ENCODE data around the gene EGLN3. TPM values are rescaled to one million over a fixed set of nuclear protein-coding genes. Genes with fewer than 3 reads are reported as not detected.

Gene EGLN3
- total RNA-seq = 0.15 and 0.34 TPM in 2 replicates

DNA sequence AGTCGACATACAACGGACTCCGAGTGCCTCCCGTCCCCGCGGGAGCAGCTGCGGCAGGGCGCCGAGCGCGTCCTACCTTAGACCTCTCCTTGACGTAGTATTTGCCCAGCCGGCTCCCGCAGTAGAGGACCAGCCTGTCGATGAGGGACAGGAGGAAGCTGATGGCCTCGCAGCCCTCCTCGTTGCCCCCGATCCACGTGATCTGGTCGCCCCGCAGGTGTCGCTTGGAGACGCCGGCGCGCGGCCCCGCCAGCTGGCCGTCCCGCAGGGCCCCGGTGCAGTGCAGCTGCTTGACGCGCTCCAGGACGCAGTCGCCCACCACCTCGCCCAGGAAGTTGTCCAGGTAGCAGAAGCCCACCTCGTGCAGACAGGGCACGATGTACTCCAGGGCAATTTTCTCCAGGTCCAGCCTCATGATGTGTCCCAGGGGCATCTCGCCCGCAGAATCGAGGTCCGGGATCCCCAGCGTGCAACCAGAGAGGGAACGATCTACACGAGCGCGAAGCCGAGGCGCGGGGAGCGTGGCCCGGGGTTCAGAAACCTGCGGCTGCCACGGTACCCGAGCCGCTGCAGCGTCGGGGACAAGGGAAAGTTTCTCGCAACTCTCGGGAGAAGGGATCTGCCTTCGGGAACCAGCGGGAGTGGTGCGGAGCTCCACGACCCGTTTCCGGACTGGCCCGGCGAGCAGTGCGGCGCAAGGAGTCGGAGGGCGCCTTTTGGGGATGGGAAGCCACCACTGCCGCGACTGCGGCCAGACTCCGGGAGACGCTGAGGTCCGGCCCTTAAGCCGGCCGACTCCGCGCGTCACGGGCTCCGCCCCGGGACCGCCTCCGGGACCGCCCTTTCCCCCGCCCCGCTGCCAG, at the start of gene EGLN3:
Gene EGLN3 (minus strand): TSS at position 755 of the 863 bp plus-strand sequence. CDS start 322 bp downstream, at position 433.

Data from bronchus fibroblast of lung (primary cell).